ENCODE measurements around the gene IL18BP. TPM values are rescaled to one million over a fixed set of nuclear protein-coding genes. Genes with fewer than 3 reads are reported as not detected.

The IL18BP gene
- total RNA-seq (2021) (10.6 and 12.2 TPM in 2 replicates), Bru-seq, nascent RNA (percentile 69 among the genes with signal in this experiment), BruChase-seq, experiment 1, labeled RNA remaining after a 2-hour chase (percentile 86 among the genes with signal in this experiment), BruChase-seq, experiment 2, labeled RNA remaining after a 6-hour chase (percentile 82 among the genes with signal in this experiment)
- long read RNA-seq, partial matches to known transcripts, result 0 of 4 reads
- long read RNA-seq, other reads (novel, unspliced or antisense), result 4 of 4 reads

DNA sequence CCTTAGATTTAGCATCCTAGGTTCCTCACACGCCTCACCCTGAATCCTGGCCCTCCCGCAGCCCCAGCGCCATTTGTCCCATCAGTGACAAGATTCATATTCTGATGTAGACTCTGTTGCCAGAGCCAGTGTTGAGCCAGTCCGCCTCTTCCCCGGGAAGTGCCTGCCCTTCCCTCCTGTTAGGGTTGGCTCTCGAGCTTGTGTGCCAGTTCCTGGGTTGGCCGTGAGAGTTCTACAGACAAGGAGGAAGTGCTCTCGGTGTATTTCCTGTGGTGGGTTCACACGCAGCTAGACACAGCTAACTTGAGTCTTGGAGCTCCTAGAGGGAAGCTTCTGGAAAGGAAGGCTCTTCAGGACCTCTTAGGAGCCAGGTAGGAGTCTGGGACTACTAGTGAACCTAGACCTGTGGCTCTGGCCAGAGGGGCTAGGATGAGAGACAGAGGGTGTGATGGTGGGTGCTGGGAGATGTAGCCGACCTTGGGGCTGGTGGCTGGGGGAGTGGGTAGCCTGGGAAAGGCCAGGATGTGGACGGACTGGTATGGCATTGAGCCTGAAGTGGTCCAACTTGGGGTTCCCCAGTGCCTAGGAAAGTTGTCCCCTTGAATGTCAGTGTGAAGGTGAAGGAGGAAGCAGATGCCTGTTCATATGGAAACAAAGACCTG lies at the start of gene IL18BP:
Gene IL18BP (plus strand): TSS at position 261 of the 662 bp plus-strand sequence. CDS start 1,076 bp downstream, outside the sequence.
- Histone ChIP-seq H3K4me3 (ENCODE audit: low read depth, low read length, poor library complexity, severe bottlenecking) (no peak within 1 kb of the TSS), H3K4me1 (ENCODE audit: insufficient read depth, low read length, poor library complexity, severe bottlenecking) (no peaks in the 10 kb centered on the region), H3K9me3 (ENCODE audit: low read depth, low read length, poor library complexity, severe bottlenecking) (no peaks in the 10 kb centered on the region), H3K27me3 (replicated peaks; ENCODE audit: insufficient read depth, low read depth, low read length, poor library complexity) (no peaks in the 10 kb centered on the region), H3K36me3 (ENCODE audit: insufficient read depth, low read length, poor library complexity, severe bottlenecking) (peaks cover 27% of the 10 kb centered on the region), H3K27ac (ENCODE audit: low read depth, low read length, poor library complexity, severe bottlenecking) (no peak within 1 kb of the TSS)
- POLR2A ChIA-PET (ENCODE audit: low non-redundant PET), result no interaction called here
- no TSS peak for BruUV-seq (replicated peaks)
- intact Hi-C loops (cut with micrococcal nuclease; ENCODE audit: unreplicated experiment), result no loop called here
- CTCF ChIA-PET, result no interaction called here
- DNase-seq (ENCODE audit: low spot score), result no peak
- TF ChIP-seq CTCF (conservative IDR thresholded peaks at IDR 0.05; ENCODE audit: low read depth, low read length), result no peak
- no peak for TF ChIP-seq EZH2 (IDR thresholded peaks at IDR 0.05; ENCODE audit: borderline replicate concordance, low read depth, low read length, poor library complexity, severe bottlenecking)

DNA sequence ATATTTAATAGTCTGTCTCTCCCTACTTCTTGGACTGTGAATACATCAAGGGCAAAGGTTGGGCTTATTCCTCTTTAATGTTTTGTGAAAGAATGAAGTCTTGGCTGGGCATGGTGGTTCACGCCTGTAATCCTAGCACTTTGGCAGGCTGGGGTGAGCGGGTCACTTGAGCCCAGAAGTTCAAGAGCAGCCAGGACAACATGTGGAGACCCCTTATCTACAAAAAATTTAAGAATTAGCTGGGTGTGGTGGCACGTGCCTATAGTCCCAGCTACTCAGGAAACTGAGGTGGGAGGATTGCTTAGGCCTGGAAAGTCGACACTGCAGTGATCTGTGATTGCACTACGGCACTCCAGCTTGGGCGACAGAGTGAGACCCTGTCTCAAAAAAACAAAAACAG lies 49.7 kb upstream of the IL18BP start:
- POLR2A ChIA-PET (ENCODE audit: low non-redundant PET), result no interaction called here
- TF ChIP-seq CTCF (conservative IDR thresholded peaks at IDR 0.05; ENCODE audit: low read depth, low read length), result no peak
- TF ChIP-seq EZH2 (IDR thresholded peaks at IDR 0.05; ENCODE audit: borderline replicate concordance, low read depth, low read length, poor library complexity, severe bottlenecking), result no peak
- Histone ChIP-seq H3K27ac (ENCODE audit: low read depth, low read length, poor library complexity, severe bottlenecking) (no peak overlapping the region), H3K4me1 (ENCODE audit: insufficient read depth, low read length, poor library complexity, severe bottlenecking) (no peaks in the 10 kb centered on the region), H3K4me3 (ENCODE audit: low read depth, low read length, poor library complexity, severe bottlenecking) (no peak overlapping the region), H3K27me3 (replicated peaks; ENCODE audit: insufficient read depth, low read depth, low read length, poor library complexity) (no peaks in the 10 kb centered on the region), H3K36me3 (ENCODE audit: insufficient read depth, low read length, poor library complexity, severe bottlenecking) (no peaks in the 10 kb centered on the region), H3K9me3 (ENCODE audit: low read depth, low read length, poor library complexity, severe bottlenecking) (no peaks in the 10 kb centered on the region)
- CTCF ChIA-PET, result no interaction called here
- no peak for DNase-seq (ENCODE audit: low spot score)
- no TSS peak for BruUV-seq (replicated peaks)
- intact Hi-C loops (cut with micrococcal nuclease; ENCODE audit: unreplicated experiment), result no loop called here

DNA sequence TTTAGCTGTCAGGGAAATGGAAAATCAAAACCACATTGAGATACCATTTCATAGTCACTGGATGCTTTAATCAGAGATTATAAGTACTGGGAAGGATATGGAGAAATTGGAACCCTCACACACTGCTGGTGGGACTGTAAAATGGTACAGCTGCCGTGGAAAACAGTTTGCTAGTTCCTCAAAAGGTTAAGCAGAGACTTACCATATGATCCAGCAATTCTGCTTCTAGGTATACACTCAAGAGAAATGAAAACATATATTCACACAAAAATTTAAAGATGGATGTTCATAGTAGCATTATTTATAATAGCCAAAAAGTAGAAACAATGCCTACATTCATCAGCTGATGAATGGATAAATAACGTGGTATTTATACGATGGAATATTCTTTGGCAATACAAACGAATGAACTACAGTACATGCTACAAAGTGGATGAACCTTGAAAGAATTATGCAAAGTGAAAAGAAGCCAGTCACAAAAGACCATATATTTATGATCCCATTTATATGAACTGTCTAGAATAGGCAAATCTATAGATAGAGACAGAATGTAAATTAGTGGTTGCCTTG lies 46.9 kb upstream of the IL18BP start:
- Histone ChIP-seq H3K36me3 (ENCODE audit: insufficient read depth, low read length, poor library complexity, severe bottlenecking) (no peaks in the 10 kb centered on the region), H3K4me3 (ENCODE audit: low read depth, low read length, poor library complexity, severe bottlenecking) (no peak overlapping the region), H3K27ac (ENCODE audit: low read depth, low read length, poor library complexity, severe bottlenecking) (no peak overlapping the region), H3K9me3 (ENCODE audit: low read depth, low read length, poor library complexity, severe bottlenecking) (no peaks in the 10 kb centered on the region), H3K27me3 (replicated peaks; ENCODE audit: insufficient read depth, low read depth, low read length, poor library complexity) (no peaks in the 10 kb centered on the region), H3K4me1 (ENCODE audit: insufficient read depth, low read length, poor library complexity, severe bottlenecking) (no peaks in the 10 kb centered on the region)
- TF ChIP-seq CTCF (conservative IDR thresholded peaks at IDR 0.05; ENCODE audit: low read depth, low read length) (no peak), EZH2 (IDR thresholded peaks at IDR 0.05; ENCODE audit: borderline replicate concordance, low read depth, low read length, poor library complexity, severe bottlenecking) (no peak)
- ChIA-PET CTCF (no interaction called here), POLR2A (ENCODE audit: low non-redundant PET) (interaction anchor here (0.6 kb wide), 1 partner anchor 16 kb away, joined by 8 read pairs; no protein-coding TSS in a partner anchor)
- DNase-seq (ENCODE audit: low spot score), result no peak
- no TSS peak for BruUV-seq (replicated peaks)
- intact Hi-C loops (cut with micrococcal nuclease; ENCODE audit: unreplicated experiment), result no loop called here

Data from A673 (cell line).